Esophagus squamous epithelium (tissue), 5 donors: Measurements from ENCODE around the gene PRR36. TPM values are rescaled to one million over a fixed set of nuclear protein-coding genes. Genes with fewer than 3 reads are reported as not detected.
A peak's percentile ranks its signal among the peaks of the same experiment; 100 is the strongest.
"Not testable (repeated sequence)": the region's sequence is repeated elsewhere in the genome, so short reads cannot be mapped to it uniquely, and the experiment has no call there.

Source experiments
- DNase-seq: peaks from one replicate; lab custom pipeline; 2025; lab: John Stamatoyannopoulos, UW
- H3K27ac ChIP-seq, 4 donors: fragments of 200-600 bp; sonication (generic); one replicate each; pipeline ENCODE4 v1.5.1; 2016 to 2019; ENCODE audit warnings: mild to moderate bottlenecking in 1 of 4
- H3K27me3 ChIP-seq, 4 donors: fragments of 200-600 bp; sonication (generic); 1 replicate in 3 of 4; 2 replicates in 1 of 4; pipeline versions ENCODE4 v1.5.1 to v1.6.0; 2017 to 2021; ENCODE audit warnings: antibody characterized with exemption in 1 of 4
- H3K36me3 ChIP-seq, 3 donors: fragments of 200-600 bp; sonication (generic); one replicate each; pipeline ENCODE4 v1.5.1; 2016 to 2019
- H3K4me1 ChIP-seq, 3 donors: fragments of 200-600 bp; sonication (generic); one replicate each; pipeline ENCODE4 v1.5.1; 2017 to 2019
- H3K4me3 ChIP-seq, 4 donors: fragments of 200-600 bp; sonication (generic); 1 replicate in 3 of 4; 2 replicates in 1 of 4; pipeline ENCODE4 v1.5.1; 2016 to 2019; ENCODE audit warnings: mild to moderate bottlenecking in 2 of 4, moderate library complexity in 1 of 4
- H3K9me3 ChIP-seq, 3 donors: fragments of 200-600 bp; sonication (generic); one replicate each; pipeline ENCODE4 v1.5.1; 2016 to 2019
- CTCF ChIP-seq, 6 experiments: fragments of 450-650 bp in 4 of 6; fragments of 200-600 bp in 2 of 6; sonication (generic) in 2 of 6; IDR thresholded peaks; one replicate each; pipeline ENCODE4 v1.5.1; 2016 to 2019; ENCODE audit warnings: antibody characterized with exemption in 6 of 6, mild to moderate bottlenecking in 4 of 6, moderate library complexity in 4 of 6
- POLR2A ChIP-seq, 4 donors: fragments of 450-650 bp; IDR thresholded peaks; one replicate each; pipeline ENCODE4 v1.6.1; 2017; ENCODE audit warnings: antibody characterized with exemption in 4 of 4, mild to moderate bottlenecking in 4 of 4, moderate library complexity in 3 of 4
- WGBS, 2 donors: methylation state at CpG; one replicate each; pipeline ENCODE4 v1.1.5; 2018; 5-methylcytosine and 5-hydroxymethylcytosine counted together
- intact Hi-C: fragments of 100-400 bp; cut with DNase I; formaldehyde crosslinking; loops from one replicate; pipeline ENCODE4 v1.15.0; 2022
- total RNA-seq, 4 donors: library from RNA; depleted of rRNA; stranded (reverse); fragments of >200 nt; gene quantifications; one replicate each; pipeline ENCODE4 v1.1.0, GENCODE V29; 2016
- donor health status: DM: yes; HTN: yes; CAD: no.

PRR36 gene
- total RNA-seq, 4 donors from 2014 or later, result 0.35 to 0.57 TPM; not detected in 2

DNA sequence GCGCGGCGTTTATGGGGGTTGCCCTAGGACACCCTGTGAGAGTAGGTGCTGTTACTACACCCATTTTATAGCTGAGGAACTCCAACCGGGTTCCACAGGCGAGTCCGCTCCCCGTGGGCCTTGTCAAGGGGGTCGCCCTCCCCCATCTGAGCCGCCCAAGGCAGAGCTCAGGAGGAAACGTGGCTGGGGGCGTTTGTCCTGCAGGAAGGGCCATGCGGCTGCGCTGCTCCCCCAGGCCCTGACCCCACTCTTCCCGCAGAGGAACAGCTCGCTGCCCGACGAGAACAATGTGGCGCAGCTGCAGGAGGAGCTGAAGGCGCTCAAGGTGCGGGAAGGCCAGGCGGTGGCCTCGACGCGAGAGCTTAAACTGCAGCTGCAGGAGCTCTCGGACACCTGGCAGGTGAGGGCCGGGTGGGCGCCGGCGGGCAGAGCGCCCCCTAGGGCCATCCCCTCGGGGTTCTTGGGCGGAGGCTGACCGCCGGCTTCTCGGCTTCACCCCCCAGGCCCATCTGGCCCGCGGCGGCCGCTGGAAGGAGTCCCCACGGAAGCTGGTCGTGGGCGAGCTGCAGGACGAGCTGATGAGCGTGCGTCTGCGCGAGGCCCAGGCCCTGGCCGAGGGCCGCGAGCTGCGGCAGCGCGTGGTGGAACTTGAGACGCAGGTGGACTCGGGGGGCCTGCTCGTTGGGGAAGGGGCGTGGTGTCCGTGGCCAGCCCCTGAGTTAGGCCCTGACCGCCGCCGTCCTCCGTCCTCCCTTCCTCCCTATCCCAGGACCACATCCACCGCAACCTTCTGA is 12.4 kb downstream of the PRR36 start:
- peaks cover 0 to 97% (median 0%) of the 10 kb centered on the region in 4 donors for H3K27me3 ChIP-seq
- no peaks in the 10 kb centered on the region for H3K9me3 ChIP-seq
- WGBS, 2 donors, result 76 to 80% methylated on average over 4 to 7 of the region's 63 CpGs
- no peak overlapping the region for H3K27ac ChIP-seq
- intact Hi-C loops, result no loop called here
- H3K4me3 ChIP-seq, result peak overlapping the region; percentile 15 to 61 (median 37)
- H3K36me3 ChIP-seq, result peaks cover 0 to 25% (median 0%) of the 10 kb centered on the region in 3 donors
- no peak for TF ChIP-seq CTCF (IDR thresholded peaks at IDR 0.05)
- no peak for TF ChIP-seq POLR2A (IDR thresholded peaks at IDR 0.05)
- peaks cover 13 to 62% (median 16%) of the 10 kb centered on the region in 3 donors for H3K4me1 ChIP-seq
- no peak for DNase-seq

DNA sequence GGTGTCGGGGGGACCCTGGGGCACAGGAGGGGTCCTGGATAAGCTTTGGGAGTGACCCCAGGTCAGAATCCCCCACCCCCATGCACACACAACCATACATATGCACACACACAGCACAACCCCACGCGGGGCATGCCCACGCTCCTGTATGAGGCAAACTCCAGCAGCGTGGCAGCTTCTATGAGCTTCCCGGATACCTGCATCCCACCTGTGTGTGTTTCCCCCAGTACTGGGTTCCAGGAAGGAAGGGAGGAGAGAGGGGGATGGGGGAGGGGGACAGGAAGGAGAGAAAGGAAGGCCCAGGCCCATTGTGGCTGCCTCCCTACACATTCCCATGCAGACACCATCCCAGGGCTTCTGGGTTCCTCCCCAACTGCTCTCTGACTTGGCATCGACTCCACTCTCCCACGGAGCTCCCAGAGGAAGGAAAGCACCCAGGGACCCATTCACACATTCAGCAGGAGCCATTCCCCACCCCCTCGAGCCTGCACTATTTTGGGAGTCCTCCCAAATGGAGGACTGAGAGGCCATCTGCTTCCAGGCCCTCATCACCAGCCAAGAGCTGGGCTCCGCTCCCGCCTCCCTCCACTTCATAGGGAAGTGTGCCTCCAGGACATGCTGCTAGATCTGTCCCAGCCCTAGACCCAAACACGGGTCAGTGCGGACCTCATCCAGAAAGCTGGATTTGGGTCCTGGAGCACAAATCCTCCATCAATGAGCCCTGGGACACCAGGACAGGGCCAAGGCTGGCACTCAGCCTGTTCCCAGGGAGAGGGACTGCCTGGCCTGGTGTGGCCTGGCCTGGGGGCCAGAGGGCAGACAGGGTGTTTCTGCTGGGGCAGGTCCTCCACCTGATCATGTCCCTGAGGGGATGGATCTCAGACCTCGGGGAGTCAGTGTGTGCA is 13.2 kb downstream of the PRR36 start:
- WGBS, 2 donors, result 66 to 67% methylated on average over 3 to 7 of the region's 14 CpGs
- Histone ChIP-seq H3K4me3 (no peak overlapping the region), H3K9me3 (no peaks in the 10 kb centered on the region), H3K36me3 (peaks cover 0 to 25% (median 0%) of the 10 kb centered on the region in 3 donors), H3K27ac (no peak overlapping the region), H3K4me1 (peaks cover 13 to 54% (median 16%) of the 10 kb centered on the region in 3 donors), H3K27me3 (peaks cover 0 to 96% (median 0%) of the 10 kb centered on the region in 4 donors)
- no peak for TF ChIP-seq POLR2A (IDR thresholded peaks at IDR 0.05)
- TF ChIP-seq CTCF (IDR thresholded peaks at IDR 0.05), result no peak
- intact Hi-C loops, result no loop called here
- no peak for DNase-seq

DNA sequence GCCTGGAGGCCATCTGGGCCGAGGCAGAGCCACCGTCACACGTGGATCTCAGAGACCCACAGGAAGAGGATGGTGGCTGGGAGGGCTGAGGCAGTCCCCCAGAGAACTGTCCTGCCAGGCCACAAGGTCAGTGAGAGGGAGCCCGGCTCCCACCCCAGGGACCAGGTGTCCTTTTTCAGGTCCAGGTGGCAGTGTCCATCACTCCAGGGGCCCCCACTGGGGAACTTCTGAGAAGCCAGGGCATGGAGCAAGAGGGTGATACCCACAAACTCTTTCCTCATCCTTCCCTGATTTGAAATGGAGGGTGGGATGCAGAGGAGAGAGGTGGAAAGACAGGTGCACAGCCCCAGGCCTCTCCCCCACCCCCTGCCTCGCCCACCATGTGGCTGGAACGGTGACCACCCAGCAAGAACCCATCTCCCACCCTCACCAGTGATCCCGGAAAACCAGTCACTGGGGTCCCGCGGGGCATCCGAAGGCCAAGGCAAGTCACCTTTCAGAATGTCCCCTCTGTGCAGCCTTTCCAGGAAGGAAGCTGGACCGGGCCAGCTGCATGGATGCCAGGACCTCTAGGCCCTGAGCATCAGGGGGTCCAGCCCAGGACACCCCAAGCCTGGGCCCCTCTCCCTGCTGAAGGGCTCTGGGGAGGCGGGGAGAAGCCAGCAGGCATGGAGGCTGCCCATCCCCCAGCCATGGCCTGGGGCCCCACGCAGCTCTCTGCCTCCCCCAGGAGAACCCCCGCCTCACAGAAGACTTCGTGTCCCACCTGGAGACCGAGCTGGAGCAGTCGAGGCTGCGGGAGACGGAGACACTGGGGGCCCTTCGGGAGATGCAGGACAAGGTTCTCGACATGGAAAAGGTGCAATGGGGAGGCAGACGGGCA is 14.1 kb downstream of the PRR36 start:
- H3K36me3 ChIP-seq, result peaks cover 0 to 25% (median 0%) of the 10 kb centered on the region in 3 donors
- no peak for TF ChIP-seq POLR2A (IDR thresholded peaks at IDR 0.05)
- TF ChIP-seq CTCF (IDR thresholded peaks at IDR 0.05), result no peak
- H3K27ac ChIP-seq, result no peak overlapping the region
- H3K4me1 ChIP-seq, result peaks cover 9 to 45% (median 16%) of the 10 kb centered on the region in 3 donors
- no peak for DNase-seq
- intact Hi-C loops, result loop anchor here (10.0 kb wide), 1 partner anchor 45 kb away; the partner anchor contains the start of gene MAP2K7
- WGBS, 2 donors, result 94% methylated on average over 9 of the region's 22 CpGs; no CpG with 5 or more reads in 1 of the 2 donors
- H3K9me3 ChIP-seq, result no peaks in the 10 kb centered on the region
- peaks cover 0 to 90% (median 0%) of the 10 kb centered on the region in 4 donors for H3K27me3 ChIP-seq
- H3K4me3 ChIP-seq, result no peak overlapping the region

DNA sequence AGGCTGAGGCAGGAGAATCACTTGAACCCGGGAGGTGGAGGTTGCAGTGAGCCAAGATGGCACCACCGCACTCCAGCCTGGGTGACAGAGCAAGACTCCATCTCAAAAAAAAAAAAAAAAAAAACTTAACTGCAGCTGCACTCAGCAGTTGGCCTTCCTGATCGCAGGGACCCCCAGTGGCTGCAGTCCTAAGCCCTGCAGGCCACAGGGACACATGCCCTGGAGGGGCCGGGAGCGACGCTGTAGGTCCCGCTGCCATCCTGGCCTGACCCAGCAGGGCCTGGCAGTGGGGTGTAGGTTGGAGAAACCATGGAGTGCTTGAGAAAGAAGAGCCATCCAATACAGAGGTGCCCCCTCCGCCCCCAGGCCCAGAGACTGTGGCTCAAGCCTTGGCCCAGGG is 15.1 kb downstream of the PRR36 start:
- Histone ChIP-seq H3K4me1 (peaks cover 9 to 35% (median 16%) of the 10 kb centered on the region in 3 donors), H3K27me3 (peaks cover 0 to 84% (median 0%) of the 10 kb centered on the region in 4 donors), H3K36me3 (peaks cover 0 to 25% (median 0%) of the 10 kb centered on the region in 3 donors)
- H3K9me3 ChIP-seq, H3K4me3 ChIP-seq, DNase-seq, H3K27ac ChIP-seq: not testable (repeated sequence)
- WGBS, 2 donors, result 85 to 92% methylated on average over 4 to 8 of the region's 8 CpGs
- intact Hi-C loops, result loop anchor here (10.0 kb wide), 1 partner anchor 46 kb away; the partner anchor contains the start of gene MAP2K7
